Stimulated activated CD8-positive, alpha-beta memory T cell treated with anti-CD3 and anti-CD28 coated beads, Interleukin-12 subunit alpha, Interleukin-12 subunit beta, amount 100 ng/mL, for 1 hour (primary cell): ENCODE data around the gene ARF3.
"Not testable (repeated sequence)": the region's sequence is repeated elsewhere in the genome, so short reads cannot be mapped to it uniquely, and the experiment has no call there.

ENCODE experiments used
- DNase-seq: peaks from one replicate; pipeline ENCODE4 v3.0.0-alpha.2; 2020; ENCODE audit warnings: low read depth

The ARF3 gene

GRCh38 chr12:48929551-48929950 is 27.7 kb downstream of the ARF3 start:
- no peak for DNase-seq

- DNase-seq = no peak
These were observed 30.0 kb downstream of the ARF3 start for GRCh38 chr12:48927261-48927660.

GRCh38 chr12:48925304-48926011 is 31.8 kb downstream of the ARF3 start, which contains the start of gene FKBP11:
FKBP11 (minus strand) TSS chr12:48925492; CDS start chr12:48925428, 64 bp downstream.
- peak; percentile 64 for DNase-seq

GRCh38 chr12:48924617-48925303 is 32.5 kb downstream of the ARF3 start:
- peak; percentile 58 for DNase-seq

GRCh38 chr12:48923117-48923516 is 34.2 kb downstream of the ARF3 start:
- no peak for DNase-seq

- no peak for DNase-seq
These were observed 39.3 kb downstream of the ARF3 start for GRCh38 chr12:48917857-48918537.

- no peak for DNase-seq
These were observed 47.1 kb downstream of the ARF3 start for GRCh38 chr12:48910196-48910595.

GRCh38 chr12:48909698-48910097 is 47.6 kb downstream of the ARF3 start:
- not testable (repeated sequence) for DNase-seq

- no peak for DNase-seq
These were observed 50.0 kb downstream of the ARF3 start for GRCh38 chr12:48907245-48907644.

- peak; percentile 78 for DNase-seq
These were observed 53.3 kb downstream of the ARF3 start for GRCh38 chr12:48903982-48904411.

- DNase-seq = no peak
These were observed 53.8 kb downstream of the ARF3 start for GRCh38 chr12:48903363-48903981.

GRCh38 chr12:48901278-48901677 is 56.0 kb downstream of the ARF3 start:
- DNase-seq = no peak

GRCh38 chr12:48899651-48900050 is 57.6 kb downstream of the ARF3 start:
- DNase-seq = no peak

GRCh38 chr12:48894271-48894670 is 63.0 kb downstream of the ARF3 start:
- no peak for DNase-seq

- peak; percentile 56 for DNase-seq
These were observed 66.4 kb downstream of the ARF3 start for GRCh38 chr12:48890657-48891418.

GRCh38 chr12:48889679-48890078 is 67.6 kb downstream of the ARF3 start:
- DNase-seq = no peak
